ENCODE results near the gene AGXT. TPM values are rescaled to one million over a fixed set of nuclear protein-coding genes. Genes with fewer than 3 reads are reported as not detected.

AGXT gene
- total RNA-seq, 1 experiment from 2014 or later, result not detected

DNA sequence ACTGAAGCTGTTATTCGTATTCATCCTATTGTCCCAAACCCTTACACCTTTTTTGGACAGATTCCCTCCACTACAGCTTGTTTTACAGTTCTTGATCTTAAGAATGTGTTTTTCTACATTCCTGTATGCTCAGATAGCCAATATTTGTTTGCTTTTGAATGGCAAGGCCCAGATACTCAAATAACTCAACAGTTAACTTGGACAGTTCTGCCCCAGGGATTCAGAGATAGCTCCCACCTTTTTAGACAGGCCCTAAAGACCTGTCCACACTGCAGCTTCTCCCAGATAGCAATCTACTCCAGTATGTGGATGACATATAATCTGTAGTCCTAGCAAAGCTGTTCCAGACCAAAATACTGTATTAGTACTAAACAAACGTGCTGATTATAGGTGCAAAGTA lies 7.1 kb upstream of the AGXT start:
- Mint-ChIP-seq H3K4me3 (ENCODE audit: low read depth, unreplicated experiment) (no peak overlapping the region), H3K9me3 (ENCODE audit: low read depth, unreplicated experiment) (no peaks in the 10 kb centered on the region), H3K27ac (ENCODE audit: unreplicated experiment) (no peak overlapping the region), H3K27me3 (ENCODE audit: unreplicated experiment) (peaks cover 83% of the 10 kb centered on the region), H3K36me3 (ENCODE audit: insufficient read depth, unreplicated experiment) (no peaks in the 10 kb centered on the region), H3K4me1 (ENCODE audit: low read depth, unreplicated experiment) (no peaks in the 10 kb centered on the region)
- intact Hi-C loops (cut with micrococcal nuclease; ENCODE audit: unreplicated experiment), result loop anchor here (5.0 kb wide), 1 partner anchor 51 kb away; no protein-coding TSS in a partner anchor
- TF ChIP-seq, protein P1, sequence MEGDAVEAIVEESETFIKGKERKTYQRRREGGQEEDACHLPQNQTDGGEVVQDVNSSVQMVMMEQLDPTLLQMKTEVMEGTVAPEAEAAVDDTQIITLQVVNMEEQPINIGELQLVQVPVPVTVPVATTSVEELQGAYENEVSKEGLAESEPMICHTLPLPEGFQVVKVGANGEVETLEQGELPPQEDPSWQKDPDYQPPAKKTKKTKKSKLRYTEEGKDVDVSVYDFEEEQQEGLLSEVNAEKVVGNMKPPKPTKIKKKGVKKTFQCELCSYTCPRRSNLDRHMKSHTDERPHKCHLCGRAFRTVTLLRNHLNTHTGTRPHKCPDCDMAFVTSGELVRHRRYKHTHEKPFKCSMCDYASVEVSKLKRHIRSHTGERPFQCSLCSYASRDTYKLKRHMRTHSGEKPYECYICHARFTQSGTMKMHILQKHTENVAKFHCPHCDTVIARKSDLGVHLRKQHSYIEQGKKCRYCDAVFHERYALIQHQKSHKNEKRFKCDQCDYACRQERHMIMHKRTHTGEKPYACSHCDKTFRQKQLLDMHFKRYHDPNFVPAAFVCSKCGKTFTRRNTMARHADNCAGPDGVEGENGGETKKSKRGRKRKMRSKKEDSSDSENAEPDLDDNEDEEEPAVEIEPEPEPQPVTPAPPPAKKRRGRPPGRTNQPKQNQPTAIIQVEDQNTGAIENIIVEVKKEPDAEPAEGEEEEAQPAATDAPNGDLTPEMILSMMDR (IDR thresholded peaks at IDR 0.05; ENCODE audit: unreplicated experiment), result no peak
- CTCF ChIA-PET, result interaction anchor here (0.6 to 1.1 kb wide), 2 partner anchors 10 to 793 kb away, joined by 3 read pairs; no protein-coding TSS in a partner anchor
- no peak for DNase-seq
- no TSS peak for BruUV-seq (replicated peaks)

- TF ChIP-seq, protein P1 (IDR thresholded peaks at IDR 0.05; ENCODE audit: unreplicated experiment), result no peak
- peaks cover 79% of the 10 kb centered on the region for H3K27me3 Mint-ChIP-seq (ENCODE audit: unreplicated experiment)
- H3K4me1 Mint-ChIP-seq (ENCODE audit: low read depth, unreplicated experiment), result no peaks in the 10 kb centered on the region
- DNase-seq, result no peak
- no peak overlapping the region for H3K27ac Mint-ChIP-seq (ENCODE audit: unreplicated experiment)
- H3K36me3 Mint-ChIP-seq (ENCODE audit: insufficient read depth, unreplicated experiment), result no peaks in the 10 kb centered on the region
- no peaks in the 10 kb centered on the region for H3K9me3 Mint-ChIP-seq (ENCODE audit: low read depth, unreplicated experiment)
- no TSS peak for BruUV-seq (replicated peaks)
- intact Hi-C loops (cut with micrococcal nuclease; ENCODE audit: unreplicated experiment), result loop anchor here (5.0 kb wide), 1 partner anchor 48 kb away; no protein-coding TSS in a partner anchor
- CTCF ChIA-PET, result no interaction called here
- H3K4me3 Mint-ChIP-seq (ENCODE audit: low read depth, unreplicated experiment), result no peak overlapping the region
These were observed 4.1 kb upstream of the AGXT start for GRCh38 chr2:240864475-240864874.

DNA sequence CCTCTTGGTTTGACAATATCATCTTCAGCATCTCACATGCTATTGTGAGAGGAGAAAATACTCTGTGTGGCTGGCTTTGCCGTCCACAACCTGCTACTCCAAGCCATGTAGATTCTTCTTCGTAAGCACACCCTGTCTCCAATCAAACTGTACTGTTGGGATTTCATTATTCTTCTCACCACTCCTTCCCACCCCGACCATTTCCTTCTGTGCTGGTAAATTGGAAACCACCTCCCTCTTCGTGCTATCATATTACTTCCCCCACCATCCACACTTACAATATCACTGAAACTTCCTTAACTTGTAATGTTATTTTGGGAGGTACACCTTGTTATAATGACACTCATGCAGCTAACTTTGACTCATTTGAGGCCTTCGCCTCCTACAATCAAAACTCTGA lies 3.2 kb upstream of the AGXT start:
- Mint-ChIP-seq H3K36me3 (ENCODE audit: insufficient read depth, unreplicated experiment) (no peaks in the 10 kb centered on the region), H3K4me1 (ENCODE audit: low read depth, unreplicated experiment) (no peaks in the 10 kb centered on the region), H3K9me3 (ENCODE audit: low read depth, unreplicated experiment) (no peaks in the 10 kb centered on the region), H3K4me3 (ENCODE audit: low read depth, unreplicated experiment) (no peak overlapping the region), H3K27me3 (ENCODE audit: unreplicated experiment) (peaks cover 70% of the 10 kb centered on the region), H3K27ac (ENCODE audit: unreplicated experiment) (no peak overlapping the region)
- TF ChIP-seq, protein P1 (IDR thresholded peaks at IDR 0.05; ENCODE audit: unreplicated experiment), result no peak
- CTCF ChIA-PET, result interaction anchor here (0.7 kb wide), 1 partner anchor 461 kb away, joined by 3 read pairs; no protein-coding TSS in a partner anchor
- intact Hi-C loops (cut with micrococcal nuclease; ENCODE audit: unreplicated experiment), result no loop called here
- no TSS peak for BruUV-seq (replicated peaks)
- DNase-seq, result no peak

- CTCF ChIA-PET, result no interaction called here
These were observed 708 bp downstream of the AGXT start for GRCh38 chr2:240869109-240869955.

More at GRCh38 chr2:240869109-240869955, 708 bp downstream of the AGXT start:
- H3K4me3 Mint-ChIP-seq (ENCODE audit: low read depth, unreplicated experiment), result no peak overlapping the region
- peaks cover 4% of the 10 kb centered on the region for H3K4me1 Mint-ChIP-seq (ENCODE audit: low read depth, unreplicated experiment)
- H3K27ac Mint-ChIP-seq (ENCODE audit: unreplicated experiment), result no peak overlapping the region
- DNase-seq, result no peak
- no peaks in the 10 kb centered on the region for H3K9me3 Mint-ChIP-seq (ENCODE audit: low read depth, unreplicated experiment)
- peaks cover 63% of the 10 kb centered on the region for H3K27me3 Mint-ChIP-seq (ENCODE audit: unreplicated experiment)
- BruUV-seq (replicated peaks), result no TSS peak
- H3K36me3 Mint-ChIP-seq (ENCODE audit: insufficient read depth, unreplicated experiment), result peaks cover 2% of the 10 kb centered on the region
- TF ChIP-seq, protein P1 (IDR thresholded peaks at IDR 0.05; ENCODE audit: unreplicated experiment), result no peak
- intact Hi-C loops (cut with micrococcal nuclease; ENCODE audit: unreplicated experiment), result no loop called here

Data from Calu3 (cell line).